ENCODE measurements around the gene SSBP4.

DNA sequence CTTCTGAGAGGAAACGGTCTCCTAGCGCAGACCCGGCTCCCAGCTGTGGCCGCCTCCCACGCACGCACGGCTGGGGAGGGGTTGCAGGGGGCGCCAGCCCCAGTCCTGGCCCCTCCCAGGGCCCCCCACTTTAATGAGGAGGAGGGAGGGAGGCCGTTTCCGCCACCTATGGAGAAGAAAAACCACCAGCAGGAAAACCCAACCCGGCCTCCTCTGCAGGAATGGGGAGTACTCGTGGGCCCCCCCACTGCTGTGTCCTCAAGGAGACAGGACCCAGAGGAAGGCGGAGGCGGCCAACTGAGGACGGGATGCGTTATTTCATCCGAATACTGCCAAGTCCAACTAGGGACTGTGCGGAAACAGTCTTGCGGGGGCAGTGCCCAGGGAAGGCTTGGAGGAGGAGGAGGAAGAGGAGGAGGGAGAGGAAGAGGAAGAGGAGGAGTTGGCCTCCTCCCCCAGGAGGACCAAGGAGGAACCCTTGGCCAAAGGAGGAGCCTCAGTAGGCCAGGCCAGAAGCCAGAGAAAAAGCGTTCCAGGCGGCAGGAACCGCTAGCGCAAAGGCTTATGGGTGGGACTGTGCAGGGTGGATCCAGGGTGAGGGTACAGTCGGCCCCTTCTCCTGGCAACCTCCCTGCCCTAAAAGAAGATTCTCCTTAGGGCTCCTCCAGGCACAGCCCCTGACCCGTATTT, 3.9 kb upstream of the SSBP4 start:
- TF ChIP-seq CTCF (IDR thresholded peaks at IDR 0.05) (no peak), POLR2A (IDR thresholded peaks at IDR 0.05) (peak in 1 of 4 donors; percentile 59)
